Stimulated activated CD4-positive, alpha-beta T cell treated with anti-CD3 and anti-CD28 coated beads, Interleukin-4, amount 100 ng/mL, for 1 hour (primary cell): Measurements from ENCODE around the gene BLTP2.
A peak's percentile ranks its signal among the peaks of the same experiment; 100 is the strongest.
"Not testable (repeated sequence)": the region's sequence is repeated elsewhere in the genome, so short reads cannot be mapped to it uniquely, and the experiment has no call there.

ENCODE experiments used
- DNase-seq: peaks from one replicate; pipeline ENCODE4 v3.0.0-alpha.2; 2020

Gene BLTP2

DNA sequence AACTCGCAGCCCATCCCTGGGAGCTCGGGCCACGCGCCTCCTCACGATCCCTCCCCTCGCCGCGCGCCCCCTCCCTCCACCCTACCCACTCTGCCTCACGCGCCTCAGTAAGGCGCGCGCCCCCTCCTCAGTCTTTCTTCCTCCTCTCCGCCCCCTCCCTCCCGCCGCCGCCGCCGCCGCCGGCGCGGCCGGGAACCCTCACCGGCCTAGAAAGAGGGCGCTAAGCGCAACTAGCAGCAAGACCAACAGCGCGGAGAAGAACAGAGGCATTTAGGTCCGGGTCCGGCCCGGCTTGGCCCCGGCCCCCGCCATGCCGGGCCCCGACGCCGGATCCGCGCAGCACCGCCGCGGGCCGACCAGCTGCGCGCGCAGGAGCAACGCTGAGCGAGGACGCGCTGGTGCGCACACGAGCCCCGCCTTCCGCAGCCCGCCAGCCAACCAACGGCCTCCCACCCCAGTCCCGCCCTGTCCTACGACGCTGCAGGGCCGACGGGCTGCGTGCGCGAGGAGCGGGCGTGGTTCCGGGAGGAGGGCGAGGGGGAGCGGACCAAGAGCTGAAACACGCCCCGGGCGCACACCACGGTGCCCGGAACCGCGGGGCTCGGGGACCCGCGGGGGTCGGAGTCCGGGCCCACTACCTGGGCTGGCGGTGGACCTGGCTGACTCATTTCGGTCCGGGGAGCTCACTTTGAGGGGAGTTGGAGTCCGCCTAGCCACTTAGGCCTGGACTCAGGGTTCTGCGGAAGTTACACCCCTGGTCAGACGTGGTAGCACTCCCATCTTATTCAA is at the start of gene BLTP2:
TSS of gene BLTP2 (minus strand) at position 372 of the 789 bp plus-strand sequence. CDS start at position 270, 102 bp downstream.
- DNase-seq, result peak; percentile 96

DNA sequence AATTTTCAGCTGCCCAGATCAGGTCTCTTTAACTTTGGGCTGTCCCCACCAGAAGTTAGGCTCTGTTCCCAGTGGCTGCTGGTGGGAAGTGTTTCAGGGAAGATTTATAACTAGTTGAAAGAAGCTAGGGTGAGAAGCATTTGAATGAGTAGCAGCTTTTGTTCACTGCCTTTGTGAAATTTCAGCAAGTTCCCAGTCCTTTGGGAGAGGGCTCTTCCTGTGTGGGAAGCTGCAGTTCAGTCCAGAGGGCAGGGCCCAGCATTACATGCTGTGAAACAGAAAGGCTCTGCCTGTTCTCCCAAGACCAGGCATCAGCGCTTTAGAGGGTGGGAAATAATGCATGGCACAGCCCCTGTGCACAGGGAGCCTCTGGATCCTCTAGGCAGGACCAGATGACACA is 48.9 kb upstream of the BLTP2 start:
- DNase-seq, result no peak

- DNase-seq, result no peak
Measured at GRCh38 chr17:28689011-28689410, 44.1 kb upstream of the BLTP2 start.

DNA sequence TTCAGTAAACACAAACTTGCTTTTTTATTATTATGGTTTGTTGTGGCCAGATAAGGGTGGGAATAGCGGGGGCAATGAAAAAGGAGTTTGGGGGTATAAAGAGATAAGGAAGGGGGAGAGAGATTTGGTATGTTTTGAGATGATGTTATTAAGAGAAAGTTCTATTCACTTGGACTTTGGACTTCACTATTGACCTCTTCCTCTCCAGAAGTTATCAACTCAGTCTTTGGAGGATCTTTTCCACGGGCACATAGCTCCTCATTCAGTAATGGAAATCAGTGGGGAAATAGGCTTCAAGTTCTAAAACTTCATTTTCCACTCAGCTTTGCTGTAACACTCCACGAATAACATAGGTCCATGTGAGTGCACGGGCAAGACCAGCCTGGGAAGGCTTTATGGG is 43.5 kb upstream of the BLTP2 start:
- no peak for DNase-seq

DNA sequence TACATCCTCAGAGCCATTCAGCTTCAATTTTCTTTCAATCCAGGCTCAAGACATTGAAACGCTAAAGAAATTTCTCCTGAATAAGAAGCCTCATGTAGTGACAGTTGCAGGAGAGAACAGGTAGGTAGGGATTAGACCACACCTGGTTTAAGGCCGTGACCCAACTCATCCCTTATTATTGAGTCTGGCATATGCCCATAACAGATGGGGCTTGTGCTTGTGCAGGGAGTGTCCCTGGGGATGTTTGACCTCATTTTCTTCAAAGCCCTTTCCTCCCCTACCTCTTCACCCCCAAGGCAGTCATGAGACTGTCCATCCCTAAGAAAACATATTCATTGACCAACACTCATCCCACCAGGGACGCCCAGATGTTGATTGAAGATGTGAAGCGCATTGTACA is 41.3 kb upstream of the BLTP2 start:
- DNase-seq, result no peak

DNA sequence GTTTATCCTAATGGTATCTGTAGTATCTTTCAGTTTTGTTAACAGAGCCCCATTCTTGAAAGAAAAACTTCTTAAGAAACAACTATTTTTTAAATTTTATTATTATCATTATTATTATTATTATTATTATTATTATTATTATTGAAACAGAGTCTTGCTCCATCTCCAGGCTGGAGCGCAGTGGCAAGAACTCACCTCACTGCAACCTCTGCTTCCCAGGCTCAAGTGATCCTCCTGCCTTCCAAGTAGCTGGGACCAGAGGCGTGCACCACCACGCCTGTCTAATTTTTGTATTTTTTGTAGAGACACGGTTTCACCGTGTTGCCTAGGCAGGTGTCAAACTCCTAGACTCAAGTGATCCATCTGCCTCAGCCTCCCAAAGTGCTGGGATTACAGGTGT is 40.4 kb upstream of the BLTP2 start:
- no peak for DNase-seq

DNA sequence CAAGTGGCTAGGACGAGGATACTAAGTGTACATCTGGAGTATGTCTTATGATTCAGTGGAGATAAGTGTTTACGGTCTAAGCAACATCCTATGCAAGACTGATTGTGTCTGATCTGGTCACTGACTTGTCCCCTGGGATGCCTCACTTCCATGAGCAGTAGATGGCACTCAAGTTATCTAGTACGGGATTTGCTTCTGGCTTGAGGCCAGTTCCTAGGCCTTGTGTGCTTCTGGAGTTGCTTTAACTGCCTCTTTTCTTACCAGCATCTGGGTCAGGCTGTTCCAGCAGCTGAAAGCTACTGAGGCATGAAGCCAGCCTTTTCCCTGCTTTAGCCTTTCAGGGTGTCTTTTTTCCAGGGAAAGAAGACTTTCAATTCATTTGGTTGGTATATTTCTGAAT is 40.0 kb upstream of the BLTP2 start:
- no peak for DNase-seq

DNA sequence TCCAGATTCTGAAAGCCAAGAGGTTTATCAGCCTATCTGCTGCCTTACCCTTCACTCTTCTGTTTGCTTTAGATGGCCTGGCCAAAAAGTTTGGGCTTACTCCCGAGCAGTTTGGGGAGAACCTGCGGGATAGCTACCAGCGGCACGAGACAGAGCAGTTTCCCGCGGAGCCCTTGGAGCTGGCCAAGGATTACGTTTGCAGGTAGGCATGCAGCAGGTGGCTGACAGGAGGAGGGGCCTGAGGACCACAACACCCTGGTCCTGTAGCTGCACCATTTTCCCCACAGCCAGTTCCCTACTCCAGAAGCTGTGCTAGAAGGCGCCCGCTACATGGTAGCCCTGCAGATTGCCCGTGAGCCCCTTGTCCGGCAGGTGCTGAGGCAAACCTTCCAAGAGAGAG is 37.7 kb upstream of the BLTP2 start:
- DNase-seq, result no peak

DNA sequence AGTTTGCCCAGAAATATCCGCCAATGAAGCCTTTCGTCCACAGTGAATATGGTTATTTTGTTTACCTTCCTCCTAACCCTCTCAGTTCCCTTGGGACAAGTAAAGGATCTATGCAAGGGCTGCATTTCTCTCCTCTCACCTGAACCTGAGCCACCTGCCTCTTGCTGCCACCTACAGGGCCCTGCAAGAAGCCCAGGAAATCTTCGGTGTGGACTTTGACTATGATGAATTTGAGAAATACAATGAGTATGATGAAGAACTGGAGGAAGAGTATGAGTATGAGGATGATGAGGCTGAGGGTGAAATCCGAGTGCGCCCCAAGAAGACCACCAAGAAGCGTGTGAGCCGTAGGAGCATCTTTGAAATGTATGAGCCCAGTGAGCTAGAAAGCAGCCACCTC is 31.0 kb upstream of the BLTP2 start:
- no peak for DNase-seq

DNA sequence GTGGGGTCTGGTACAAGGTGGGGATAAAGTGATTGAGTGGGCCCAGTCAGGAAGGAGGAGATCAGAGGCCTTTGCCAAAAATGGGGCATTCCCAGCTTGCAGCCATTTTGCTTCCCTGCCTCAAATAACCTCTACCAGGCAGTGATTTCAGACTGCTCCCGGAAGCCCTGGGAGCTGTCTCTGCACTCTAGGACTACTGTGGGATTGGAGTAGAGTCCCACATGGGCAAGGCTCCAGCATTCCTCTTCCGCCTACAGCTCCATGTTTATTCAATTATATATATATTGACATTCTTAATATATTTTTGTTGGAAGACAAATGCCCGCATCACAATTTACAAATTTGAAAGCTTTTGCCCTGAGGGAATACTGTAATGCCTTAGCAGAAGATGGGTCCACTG is 30.5 kb upstream of the BLTP2 start:
- no peak for DNase-seq

- DNase-seq, result no peak
Measured at GRCh38 chr17:28669918-28670317, 25.0 kb upstream of the BLTP2 start.

DNA sequence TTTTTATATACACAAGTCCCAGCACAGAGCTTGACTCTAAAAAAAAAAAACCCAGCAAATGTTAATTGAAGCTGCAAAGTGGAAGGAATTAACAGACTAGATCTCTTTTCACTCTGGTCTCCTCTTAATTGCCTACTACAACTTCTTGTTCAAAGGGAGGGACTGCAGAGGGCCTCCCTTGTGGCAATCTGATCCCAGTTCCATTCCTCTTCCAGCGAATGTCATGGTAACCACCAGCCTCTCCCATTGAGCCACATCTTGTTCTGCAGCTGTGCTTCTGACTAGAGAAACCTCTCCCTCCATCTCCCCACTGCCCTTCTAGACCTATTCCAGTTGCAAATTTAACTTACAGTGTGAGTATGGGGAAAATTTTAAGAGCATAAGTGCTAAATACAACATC is 22.9 kb upstream of the BLTP2 start:
- no peak for DNase-seq

GRCh38 chr17:28665994-28666393 is 21.0 kb upstream of the BLTP2 start:
- DNase-seq, result no peak

- no peak for DNase-seq
Measured at GRCh38 chr17:28663723-28664122, 18.8 kb upstream of the BLTP2 start.

DNA sequence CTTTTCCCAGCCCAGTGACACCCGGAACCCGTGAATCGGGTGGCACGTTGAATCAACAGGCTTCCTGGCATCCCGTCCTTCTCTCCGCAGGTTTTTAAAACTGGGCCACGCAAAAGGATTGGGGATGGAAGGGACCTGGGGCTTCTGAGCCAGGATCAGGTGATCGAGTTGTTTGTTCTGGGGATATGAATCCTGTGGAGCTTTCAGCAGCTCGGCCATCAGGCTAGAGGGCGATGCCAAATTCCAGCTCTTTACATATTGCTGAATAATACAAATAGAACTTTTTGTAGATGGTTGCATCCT is 17.5 kb upstream of the BLTP2 start:
- DNase-seq, result no peak

GRCh38 chr17:28661635-28662526 is 16.9 kb upstream of the BLTP2 start, which contains the start of the genes SDF2 and SUPT6H:
SDF2 (minus strand) TSS chr17:28661906; CDS start chr17:28661876, 30 bp downstream.
SUPT6H (plus strand) TSS chr17:28662205; CDS start chr17:28673402, 11,197 bp downstream.
- DNase-seq, result peak; percentile 96

GRCh38 chr17:28659497-28659881 is 14.5 kb upstream of the BLTP2 start:
- not testable (repeated sequence) for DNase-seq

- DNase-seq, result not testable (repeated sequence)
Measured at GRCh38 chr17:28658766-28659496, 14.0 kb upstream of the BLTP2 start.

GRCh38 chr17:28658342-28658741 is 13.4 kb upstream of the BLTP2 start:
- DNase-seq, result not testable (repeated sequence)

DNA sequence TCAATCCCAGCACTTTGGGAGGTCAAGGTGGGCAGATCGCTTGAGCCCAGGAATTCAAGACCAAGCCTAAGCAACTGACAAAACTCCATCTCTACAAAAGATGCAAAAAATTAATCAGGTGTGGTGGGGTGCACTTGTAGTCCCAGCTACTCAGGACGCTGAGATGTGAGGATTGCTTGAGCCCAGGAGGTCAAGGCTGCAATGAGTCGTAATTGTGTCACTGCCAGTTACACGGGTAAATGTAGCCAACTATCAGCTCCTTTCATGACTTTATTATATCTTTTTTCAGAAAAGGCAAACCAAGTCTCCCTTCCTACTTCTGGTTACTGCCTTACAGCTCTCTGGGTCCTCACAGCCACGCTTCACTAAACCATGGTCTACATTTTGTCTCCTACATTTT is 12.8 kb upstream of the BLTP2 start:
- DNase-seq, result no peak

- no peak for DNase-seq
Measured at GRCh38 chr17:28655160-28655559, 10.2 kb upstream of the BLTP2 start.

- no peak for DNase-seq
Measured at GRCh38 chr17:28648698-28649097, 3.7 kb upstream of the BLTP2 start.

- DNase-seq, result no peak
Measured at GRCh38 chr17:28646039-28646754, 1.2 kb upstream of the BLTP2 start.
